Peyer's patch (tissue), 4 donors: ENCODE results near the gene GFAP.

Experiments used
- POLR2A ChIP-seq, 2 donors: fragments of 450-650 bp; IDR thresholded peaks; one replicate each; pipeline ENCODE4 v1.5.1; 2017; ENCODE audit warnings: antibody characterized with exemption in 2 of 2, mild to moderate bottlenecking in 2 of 2, moderate library complexity in 2 of 2
- TF ChIP-seq, protein P1 (sequence below), 6 experiments: fragments of 450-650 bp in 4 of 6; fragments of 200-600 bp in 2 of 6; sonication (generic) in 1 of 6; IDR thresholded peaks; one replicate each; pipeline ENCODE4 v1.5.1; 2017 to 2019; ENCODE audit warnings: antibody characterized with exemption in 6 of 6, mild to moderate bottlenecking in 3 of 6, moderate library complexity in 1 of 6

DNA sequence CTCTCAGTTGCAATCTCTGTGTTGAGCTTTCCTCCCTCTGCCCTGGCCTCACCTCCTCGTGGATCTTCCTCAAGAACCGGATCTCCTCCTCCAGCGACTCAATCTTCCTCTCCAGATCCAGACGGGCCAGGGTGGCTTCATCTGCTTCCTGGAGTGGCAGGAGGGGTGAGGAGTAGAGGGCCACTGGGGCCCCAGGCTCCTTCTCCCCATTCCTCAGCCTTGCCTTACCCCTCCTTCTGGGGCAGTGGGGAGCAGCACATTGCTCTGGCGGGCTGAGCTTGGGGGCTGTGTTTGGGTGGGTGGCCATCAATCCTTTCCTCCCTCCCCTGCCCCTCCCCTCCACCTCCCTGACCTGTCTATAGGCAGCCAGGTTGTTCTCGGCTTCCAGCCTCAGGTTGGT is 1.6 kb downstream of the GFAP start:
- TF ChIP-seq POLR2A (IDR thresholded peaks at IDR 0.05): no peak
- TF ChIP-seq, protein P1, sequence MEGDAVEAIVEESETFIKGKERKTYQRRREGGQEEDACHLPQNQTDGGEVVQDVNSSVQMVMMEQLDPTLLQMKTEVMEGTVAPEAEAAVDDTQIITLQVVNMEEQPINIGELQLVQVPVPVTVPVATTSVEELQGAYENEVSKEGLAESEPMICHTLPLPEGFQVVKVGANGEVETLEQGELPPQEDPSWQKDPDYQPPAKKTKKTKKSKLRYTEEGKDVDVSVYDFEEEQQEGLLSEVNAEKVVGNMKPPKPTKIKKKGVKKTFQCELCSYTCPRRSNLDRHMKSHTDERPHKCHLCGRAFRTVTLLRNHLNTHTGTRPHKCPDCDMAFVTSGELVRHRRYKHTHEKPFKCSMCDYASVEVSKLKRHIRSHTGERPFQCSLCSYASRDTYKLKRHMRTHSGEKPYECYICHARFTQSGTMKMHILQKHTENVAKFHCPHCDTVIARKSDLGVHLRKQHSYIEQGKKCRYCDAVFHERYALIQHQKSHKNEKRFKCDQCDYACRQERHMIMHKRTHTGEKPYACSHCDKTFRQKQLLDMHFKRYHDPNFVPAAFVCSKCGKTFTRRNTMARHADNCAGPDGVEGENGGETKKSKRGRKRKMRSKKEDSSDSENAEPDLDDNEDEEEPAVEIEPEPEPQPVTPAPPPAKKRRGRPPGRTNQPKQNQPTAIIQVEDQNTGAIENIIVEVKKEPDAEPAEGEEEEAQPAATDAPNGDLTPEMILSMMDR (IDR thresholded peaks at IDR 0.05): no peak
